COLO829 (cell line): ENCODE measurements around the gene SHC1.

Experiments used
- DNase-seq: peaks from one replicate; pipeline ENCODE4 v3.0.0; 2012; ENCODE audit warnings: low spot score

The SHC1 gene

DNA sequence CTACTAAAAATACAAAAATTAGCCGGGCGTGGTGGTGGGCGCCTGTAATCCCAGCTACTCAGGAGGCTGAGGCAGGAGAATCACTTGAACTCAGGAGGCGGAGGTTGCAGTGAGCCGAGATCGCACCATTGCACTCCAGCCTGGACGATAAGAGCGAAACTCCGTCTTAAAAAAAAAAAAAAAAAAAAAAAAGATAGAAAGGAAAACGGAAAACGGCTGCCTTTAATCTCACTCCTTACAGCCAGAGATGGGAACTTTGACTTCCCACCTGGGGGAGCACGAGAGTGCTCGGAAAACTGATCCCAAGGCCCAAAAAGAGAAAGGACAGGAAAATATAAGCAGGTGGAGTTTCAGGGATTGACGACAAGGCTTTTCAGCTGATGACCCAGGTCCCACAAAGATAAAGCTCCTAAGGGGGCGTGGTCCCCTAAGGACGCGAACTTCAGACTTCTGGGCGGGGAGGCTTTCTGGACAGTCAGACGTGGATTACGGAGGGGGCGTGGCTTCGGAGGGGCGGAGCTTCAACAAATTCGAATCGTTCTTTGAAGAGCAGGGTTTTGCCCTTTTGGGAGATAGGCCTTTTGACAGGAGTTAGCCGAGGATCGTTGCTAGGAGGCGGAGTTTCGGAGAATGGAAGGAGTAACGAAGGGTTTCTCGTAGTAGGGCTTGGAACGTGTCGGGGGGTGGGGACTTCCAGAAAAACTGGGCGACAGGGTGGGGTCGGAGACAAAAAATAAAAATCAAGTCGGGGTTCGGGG is 3.0 kb upstream of the SHC1 start:
- DNase-seq, result peak; percentile 99

DNA sequence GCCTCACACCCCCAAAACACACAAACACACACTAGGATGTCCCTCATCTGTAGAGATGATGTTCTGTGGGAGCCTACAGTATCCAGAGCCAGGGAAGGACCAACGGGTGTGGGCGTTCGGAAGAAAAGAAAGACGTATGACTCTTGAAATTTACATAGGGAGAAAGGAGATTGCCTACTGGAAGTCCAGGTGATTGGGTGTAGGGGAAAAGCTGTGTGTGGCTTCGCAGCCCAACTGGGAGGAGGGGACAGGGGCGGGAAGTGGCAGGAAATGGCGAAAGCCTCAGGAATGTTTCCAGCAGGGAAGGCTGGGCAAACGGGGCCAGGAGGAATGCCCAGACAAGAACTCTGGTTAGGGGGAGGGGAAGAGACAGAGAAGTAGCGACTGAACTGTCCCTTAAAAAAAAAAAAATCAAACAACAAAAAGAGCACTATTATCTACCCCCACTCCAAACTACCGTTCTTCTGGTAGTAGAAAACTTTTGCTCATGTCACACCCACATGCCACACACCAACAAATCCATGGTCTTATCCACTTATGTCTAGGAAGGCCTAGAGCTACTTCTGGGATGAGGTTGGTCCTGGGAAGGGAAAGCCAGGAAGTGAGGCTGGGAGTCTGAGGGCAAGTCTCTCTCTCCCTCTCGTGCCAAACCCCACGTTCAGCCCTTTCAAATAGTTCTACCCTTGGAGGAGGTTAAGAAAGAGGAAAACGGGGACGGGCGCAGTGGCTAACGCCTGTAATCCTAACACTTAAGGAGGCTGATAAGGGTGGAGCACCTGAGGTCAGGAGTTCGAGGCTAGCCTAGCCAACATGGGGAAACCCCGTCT is 2.2 kb upstream of the SHC1 start:
- DNase-seq, result peak; percentile 90

DNA sequence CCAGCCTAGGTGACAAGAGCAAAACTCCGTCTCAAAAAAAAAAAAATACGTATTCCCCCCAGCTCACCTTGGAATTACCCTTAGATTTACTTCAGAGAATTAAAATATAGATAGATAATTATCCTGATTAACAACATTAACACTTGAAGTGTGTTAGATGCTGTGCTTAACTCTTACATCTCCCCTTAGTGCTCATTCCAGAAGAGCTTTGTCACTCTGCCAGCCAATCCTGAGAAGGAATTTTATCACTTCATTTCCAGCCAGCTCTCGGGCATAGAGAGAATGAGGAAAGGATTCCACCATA is 1.6 kb upstream of the SHC1 start:
- DNase-seq, result no peak

- DNase-seq, result peak; percentile 48
Measured at GRCh38 chr1:154971341-154971998, 923 bp upstream of the SHC1 start.

DNA sequence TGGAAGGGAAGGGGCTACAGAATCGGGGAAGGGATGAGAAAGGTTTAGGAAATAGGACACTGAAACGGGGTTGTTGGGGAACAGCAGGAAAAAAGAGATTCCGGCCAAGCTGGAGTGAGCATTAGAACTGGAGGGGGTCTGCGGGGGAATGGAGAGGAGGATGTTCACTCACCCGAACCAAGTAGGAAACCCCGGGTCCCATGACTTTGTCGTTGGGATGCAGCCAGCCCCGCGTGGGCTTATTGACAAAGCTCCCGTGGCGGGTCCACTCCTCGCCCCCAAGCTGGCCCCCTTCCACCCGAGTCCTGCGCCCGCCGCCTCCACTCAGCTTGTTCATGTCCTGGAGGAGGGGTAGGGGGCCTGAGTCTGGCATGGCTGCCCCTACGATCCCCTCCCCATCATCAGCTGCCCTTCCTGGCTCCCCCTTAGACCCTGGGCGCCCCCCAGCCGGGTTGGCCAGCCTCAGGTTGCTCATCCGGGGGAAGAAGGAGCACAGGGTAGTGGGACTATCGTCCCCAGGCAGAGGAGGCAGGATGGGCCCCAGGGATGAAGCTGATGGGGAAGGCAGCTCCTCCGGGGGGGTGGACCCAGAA is 591 bp downstream of the SHC1 start:
- no peak for DNase-seq

DNA sequence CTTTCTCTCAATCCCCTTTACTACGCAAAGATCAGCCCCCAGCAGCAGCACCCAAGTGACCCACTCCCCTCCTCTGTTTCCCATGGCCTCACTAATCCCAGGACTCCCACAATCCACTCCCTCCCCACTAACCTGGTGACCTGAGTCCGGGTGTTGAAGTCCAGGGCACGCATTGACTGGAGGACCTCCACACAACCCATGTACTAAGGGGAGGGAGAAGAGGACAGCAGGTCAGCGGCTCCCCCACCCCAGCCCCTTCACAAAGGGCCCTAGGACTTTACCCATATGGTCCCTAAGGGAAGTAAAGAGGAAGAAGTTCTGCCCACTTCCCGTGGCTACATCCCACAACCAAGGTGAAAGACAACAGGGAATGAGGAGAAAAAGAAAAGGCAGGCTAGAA is 1.3 kb downstream of the SHC1 start:
- no peak for DNase-seq

DNA sequence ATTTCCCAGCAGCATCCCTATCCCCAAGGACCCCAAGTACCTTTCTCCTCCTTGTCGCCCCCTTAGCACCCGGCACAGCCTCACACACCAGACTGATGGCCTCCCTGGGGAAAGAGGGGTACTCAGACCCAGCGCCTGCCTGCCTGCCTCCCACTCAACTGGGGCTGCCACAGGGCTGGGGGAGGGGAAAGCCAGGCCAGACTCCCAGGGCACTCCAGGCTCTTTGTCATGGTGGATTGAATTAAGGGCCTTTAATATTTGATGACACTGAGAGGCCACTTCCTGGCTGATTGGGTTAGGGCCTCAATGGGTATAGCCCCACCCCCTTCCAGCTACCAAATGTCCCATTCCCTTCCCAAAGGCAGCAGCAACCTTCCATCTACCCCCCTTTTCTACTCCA is 1.8 kb downstream of the SHC1 start:
- DNase-seq, result no peak

- no peak for DNase-seq
Measured at GRCh38 chr1:154967331-154967950, 3.1 kb downstream of the SHC1 start.

DNA sequence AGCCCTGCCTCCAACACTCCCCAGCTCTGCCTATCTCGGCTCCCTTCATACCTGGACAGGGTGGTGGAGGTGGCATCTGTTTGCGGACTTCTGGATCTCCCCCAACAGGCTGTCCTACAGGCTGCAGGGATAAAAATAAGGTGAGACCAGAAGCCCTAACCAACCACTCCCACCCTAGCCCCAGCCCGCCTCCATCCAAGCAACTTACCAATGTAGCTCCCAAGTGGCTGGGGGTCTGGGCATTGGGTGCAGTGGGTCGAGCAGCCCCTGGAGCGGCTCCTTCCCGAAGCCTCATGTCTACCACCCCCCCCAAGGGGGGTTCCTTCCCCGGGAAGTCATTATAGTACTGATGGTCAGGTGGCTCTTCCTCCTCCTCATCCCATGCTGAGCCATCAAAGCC is 4.4 kb downstream of the SHC1 start:
- no peak for DNase-seq

DNA sequence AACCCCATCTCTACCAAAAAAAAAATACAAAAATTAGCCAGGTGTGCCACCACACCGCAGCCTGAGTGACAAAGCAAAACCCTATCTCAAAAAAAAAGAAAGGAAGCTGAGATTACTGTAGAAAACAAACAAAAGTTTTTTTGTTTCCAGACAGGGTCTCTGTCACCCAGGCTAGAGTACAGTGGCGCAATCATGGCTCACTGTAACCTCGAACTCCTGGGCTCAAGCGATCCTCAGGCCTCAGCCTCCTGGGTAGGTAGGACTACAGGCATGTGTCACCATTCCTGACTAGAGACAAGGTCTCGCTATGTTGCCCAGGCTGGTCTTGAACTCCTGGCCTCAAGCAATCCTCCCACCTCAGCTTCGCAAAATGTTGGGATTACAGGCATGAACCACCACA is 6.2 kb downstream of the SHC1 start:
- no peak for DNase-seq

DNA sequence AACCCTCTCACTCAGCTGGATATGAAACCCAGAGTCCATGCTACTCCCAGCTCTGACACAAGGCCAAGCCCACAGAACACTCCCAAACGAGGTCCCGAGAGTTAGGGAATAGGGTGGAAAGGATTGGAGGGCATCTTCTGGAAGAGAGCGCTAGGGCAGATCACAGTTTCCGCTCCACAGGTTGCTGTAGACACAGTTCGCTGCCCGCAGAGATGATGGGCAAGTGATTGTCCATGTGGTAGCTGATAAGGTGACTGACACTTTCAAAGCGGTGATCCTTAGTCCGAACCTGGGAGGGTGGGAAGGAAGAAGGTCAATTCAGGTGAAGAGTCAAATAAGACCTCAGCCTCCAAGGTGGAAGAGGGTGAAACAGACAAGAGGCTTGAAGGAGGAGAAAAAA is 6.9 kb downstream of the SHC1 start:
- no peak for DNase-seq

GRCh38 chr1:154962795-154963330 is 7.7 kb downstream of the SHC1 start:
- no peak for DNase-seq

DNA sequence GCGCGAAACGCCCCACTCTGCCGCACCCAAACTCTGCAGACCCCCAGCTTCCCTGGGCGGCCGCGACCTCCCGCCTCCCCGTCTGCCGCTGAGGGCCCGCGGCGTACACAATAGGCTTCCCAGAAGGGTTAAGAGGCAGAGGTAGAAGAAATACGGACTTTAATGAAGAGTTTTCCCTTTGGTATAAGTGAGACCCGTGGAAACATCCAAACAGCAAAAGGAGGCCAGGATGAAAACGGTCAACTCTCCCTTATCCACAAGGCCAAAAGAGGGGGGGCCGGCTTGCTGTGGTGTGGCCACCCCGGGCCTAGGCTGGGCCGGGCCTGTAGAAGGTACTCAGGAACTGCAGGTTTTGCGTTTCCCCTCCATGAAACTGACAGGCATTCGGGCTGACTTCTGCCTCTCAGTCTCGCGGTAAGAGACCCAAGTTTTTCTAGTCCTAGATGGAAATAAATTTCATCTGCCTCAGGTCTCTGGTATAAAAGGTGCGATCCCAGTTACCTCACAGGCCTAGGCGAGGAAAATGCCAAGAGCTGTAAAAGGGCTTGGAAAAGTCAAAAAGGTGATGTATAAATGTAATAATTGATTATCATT is 8.3 kb downstream of the SHC1 start:
- DNase-seq, result no peak

- DNase-seq, result peak; percentile 61
Measured at GRCh38 chr1:154961207-154962155, 9.1 kb downstream of the SHC1 start, which contains the start of gene PYGO2. Gene PYGO2 (minus strand): TSS chr1:154961782. CDS start chr1:154961576, 206 bp downstream.

DNA sequence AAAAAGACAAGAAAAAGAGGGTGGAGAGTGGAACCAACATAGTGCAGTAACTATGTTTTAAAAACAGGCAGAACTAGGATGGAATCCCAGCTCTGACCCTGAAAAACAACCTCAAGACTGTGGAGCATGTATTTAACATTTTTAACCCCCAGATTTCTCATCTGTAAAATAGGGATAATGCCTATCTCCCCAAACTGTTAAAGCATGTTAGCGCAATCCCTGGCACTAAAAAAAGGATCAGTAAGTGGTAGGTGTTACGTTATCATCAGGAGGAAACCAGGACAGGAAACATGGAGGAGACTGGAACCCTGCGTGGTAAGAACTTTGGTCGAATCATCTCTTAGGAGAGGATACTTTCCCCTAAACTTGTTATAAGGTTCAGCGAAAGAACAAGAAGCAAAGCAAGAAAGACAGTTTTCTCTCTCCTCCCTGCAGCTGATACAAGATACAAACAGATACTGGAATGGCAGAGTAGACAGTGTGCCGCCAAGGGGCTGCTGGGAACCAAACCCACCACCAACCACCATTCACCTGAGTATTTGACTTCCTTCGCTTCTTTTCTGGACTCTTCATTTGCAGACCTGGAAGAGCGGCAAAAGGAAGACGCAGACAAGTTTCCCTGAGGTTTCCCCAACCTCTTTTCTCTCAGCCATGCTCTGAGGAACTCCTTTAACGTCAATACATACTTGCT is 10.0 kb downstream of the SHC1 start:
- DNase-seq, result no peak

DNA sequence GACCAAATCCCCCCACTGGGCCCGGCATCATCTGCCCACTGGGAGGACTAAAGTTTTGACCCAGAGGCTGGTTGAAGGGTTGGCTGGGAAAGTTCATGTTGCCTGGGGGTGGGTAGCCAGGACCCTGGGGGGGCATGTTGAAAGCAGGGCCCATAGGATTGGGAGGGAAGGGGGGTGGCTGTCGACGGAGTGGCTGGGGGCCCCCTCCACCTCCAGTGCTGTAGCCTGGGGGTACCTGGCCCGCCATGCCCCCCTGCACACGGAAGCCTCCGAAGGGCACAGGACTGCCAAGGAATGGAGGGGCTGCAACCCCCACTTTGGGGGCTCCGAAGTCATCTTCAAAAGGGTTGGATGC is 11.1 kb downstream of the SHC1 start:
- no peak for DNase-seq

- DNase-seq, result no peak
Measured at GRCh38 chr1:154958681-154959425, 11.7 kb downstream of the SHC1 start.

- DNase-seq, result no peak
Measured at GRCh38 chr1:154958036-154958435, 12.5 kb downstream of the SHC1 start.

DNA sequence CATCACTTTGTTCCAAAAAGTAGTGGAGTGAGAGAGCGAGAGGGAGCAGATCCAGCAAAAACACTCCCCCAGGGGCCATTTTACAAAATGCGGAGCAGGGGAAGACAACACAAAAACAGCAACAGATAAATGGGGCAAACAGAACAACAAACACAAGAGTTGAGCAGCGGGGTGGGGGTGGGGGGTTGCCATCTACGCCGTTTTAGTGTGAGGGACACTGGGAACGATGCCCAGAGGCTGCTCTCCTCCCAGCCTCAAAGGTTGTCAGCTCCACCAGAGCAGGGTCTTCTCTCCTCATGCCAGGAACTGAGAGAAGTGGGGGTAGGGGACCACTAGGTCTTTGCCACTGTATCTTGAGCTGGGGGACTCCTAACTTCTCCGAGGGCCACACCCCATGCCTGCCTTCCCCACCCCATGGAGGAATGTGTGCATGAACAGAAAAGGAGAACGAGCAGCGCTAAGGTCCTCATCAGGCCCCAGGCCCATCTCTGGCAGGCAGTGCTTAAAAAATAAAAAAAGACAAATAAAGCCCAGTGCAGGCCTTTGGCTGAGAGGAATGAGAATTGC is 13.4 kb downstream of the SHC1 start:
- no peak for DNase-seq
